ENCODE data around the gene RWDD4.
"Not testable (repeated sequence)": the region's sequence is repeated elsewhere in the genome, so short reads cannot be mapped to it uniquely, and the experiment has no call there.

The RWDD4 gene

DNA sequence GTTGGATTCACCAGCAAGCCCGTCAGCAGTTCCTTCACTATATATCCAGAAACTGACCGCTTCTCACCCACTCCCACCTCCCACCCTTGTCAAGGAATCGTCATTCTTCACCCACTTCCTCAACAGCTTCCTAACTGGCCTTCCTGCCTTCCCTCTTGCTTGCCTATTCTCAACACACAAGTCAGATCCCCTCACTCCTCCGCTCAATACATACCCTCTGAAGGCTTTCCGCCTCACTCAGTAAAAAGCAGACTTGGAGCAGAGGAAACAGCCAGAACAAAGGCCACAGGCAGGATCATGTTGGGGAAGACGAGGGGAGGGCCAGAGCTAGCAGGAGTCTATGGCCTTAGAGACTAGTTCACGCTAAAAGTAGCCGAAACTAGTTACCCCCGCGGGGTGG, 23.7 kb downstream of the RWDD4 start:
- no peak for DNase-seq

DNA sequence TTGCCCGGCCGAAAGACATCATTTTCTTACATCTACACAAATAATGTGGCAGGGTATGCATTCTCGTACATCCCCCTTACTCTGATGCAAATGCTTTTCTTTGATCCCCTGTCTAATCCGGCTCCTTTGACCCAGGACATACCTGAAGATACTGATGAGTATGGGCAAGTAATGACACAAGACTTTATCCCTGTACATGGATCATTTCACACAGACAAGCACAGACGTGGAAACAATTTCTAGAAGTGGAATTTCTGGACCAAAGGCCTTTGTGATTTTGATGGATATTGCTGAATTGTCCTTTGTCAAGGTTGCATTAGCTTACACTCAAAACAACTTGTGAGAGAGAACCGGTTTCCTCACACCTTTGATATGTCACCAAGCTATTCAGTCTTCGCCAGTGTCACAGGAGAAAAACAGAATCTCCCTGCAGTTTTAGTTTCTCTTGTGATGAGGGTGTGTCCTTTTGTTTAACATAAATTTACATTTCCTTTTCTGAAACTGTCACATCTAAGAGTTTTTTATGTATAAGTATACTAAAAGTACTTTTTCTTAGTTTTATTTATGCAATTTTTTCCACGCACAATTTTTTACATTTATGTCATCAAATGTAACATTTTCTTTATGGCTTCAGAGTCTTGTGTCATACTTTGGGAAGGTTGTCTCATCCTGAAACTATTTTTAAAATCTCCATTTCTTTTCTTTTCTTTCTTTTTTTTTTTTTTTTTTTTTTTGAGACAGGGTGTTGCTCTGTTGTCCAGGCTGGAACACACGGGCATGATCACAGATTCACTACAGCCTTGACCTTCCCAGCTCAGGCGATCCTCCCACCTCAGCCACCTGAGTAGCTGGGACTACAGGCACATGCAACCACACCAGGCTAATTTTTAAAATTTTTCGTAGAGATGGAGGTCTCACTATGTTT, 25.2 kb downstream of the RWDD4 start:
- DNase-seq = no peak

DNA sequence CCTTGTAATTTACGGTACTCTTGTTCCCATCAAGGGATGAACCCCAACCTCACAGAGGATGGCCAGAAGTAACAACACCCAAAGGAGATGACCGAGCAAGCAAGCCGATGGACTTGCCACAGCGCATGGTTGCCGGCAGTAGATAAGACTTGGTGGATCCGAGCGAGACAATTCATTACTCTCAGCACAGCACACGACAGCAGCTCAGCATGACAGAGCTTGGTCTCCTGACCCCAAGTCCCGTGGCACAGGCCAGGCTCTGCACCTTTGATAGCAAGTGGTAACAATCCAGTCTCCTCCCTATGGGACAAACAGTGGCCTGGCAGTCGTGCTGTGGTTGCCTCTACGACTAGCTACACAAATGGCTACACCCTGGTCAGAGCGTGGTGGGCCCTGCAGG, 26.3 kb downstream of the RWDD4 start:
- DNase-seq = no peak

DNA sequence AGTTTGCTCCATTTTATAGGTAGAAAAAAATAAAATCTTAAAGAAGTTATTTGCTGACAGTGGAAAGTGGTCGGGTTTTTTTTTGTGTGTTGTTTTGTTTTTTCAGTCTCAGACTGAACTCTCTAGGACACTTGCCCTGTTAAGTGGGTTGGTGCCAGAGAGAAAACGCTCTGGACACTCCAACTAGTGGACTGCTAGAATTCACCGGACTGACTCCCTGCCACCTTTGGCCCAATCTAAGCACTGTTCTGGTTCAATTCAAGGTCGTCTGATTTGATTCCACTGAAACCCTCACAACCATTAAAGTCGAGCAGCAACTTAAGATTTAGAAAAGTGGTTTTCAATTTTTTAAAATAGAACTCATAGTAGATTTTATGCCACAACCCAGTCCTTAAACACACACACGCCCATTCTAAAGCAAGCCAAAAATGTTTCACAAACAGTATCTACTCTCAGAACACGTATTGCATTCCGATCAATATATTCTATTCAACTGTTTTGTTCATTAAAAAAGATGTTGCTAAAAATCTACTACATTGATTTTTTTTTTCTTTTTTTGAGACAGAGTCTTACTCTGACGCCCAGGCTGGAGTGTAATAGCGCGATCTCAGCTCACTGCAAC, 27.3 kb downstream of the RWDD4 start:
- DNase-seq = no peak

DNA sequence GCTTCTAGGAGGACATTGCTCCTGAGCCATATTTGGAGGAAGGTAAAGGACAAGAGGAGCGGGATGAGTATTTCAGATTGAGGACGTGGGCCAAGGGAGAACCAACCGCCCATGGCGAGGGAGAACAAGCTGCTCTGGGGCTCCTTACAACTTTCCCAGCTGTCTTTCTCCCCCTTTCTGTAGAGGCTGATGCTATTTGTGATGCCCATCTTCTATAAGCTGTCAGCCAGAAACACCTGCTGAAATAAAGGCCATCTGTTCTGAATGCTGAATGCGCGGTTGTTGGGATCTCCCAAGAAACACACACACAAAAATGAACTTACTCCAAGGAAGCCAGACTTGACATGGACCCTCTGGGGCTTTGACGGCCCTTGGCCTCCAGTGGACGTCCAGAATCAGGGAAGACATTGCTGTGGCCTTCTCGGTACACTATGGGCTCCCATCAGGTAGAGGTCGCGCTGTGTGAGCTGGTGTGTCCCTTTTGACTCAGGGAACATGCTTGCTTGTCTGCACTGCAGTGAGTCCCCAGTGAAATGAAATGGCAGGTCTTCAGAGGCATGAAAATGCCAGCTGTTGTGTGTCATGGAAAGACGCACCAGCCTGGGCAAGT, 30.9 kb downstream of the RWDD4 start:
- DNase-seq = no peak

DNA sequence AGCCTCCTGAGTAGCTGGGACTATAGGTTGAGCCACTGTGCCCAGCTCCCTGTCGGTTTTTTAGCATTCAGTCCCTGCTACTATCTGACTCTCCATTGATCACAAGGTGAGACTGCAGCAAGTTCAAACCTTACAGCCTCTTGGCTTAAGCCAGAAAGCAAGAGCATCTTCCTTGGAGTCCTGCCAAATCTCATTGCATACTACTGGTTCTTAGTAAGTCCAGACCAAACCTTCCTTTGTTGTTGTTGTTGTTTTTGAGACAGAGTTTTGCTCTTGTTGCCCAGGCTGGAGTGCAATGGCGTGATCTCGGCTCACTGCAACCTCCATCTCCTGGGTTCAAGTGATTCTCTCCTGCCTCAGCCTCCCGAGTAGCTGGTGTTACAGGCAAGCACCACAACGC, 31.7 kb downstream of the RWDD4 start:
- DNase-seq = not testable (repeated sequence)

DNA sequence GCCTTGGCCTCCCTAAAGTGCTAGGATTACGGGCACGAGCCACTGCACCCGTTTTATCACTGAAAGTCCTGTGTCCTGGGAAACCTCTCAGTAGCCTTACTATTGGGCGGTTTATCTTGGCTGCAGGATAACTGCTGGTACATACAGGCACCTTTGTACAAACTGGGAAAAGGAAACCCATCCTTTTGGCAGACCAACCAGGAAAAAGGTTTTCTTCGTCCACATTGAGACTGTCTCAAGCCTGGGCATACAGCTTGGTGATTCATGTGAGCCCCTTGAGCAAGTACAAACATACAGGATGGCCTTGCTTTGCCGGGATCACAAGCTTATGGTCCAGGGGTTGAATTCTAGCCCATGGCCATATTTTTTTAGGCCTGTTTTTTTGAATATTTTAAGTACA, 32.8 kb downstream of the RWDD4 start:
- DNase-seq = no peak

DNA sequence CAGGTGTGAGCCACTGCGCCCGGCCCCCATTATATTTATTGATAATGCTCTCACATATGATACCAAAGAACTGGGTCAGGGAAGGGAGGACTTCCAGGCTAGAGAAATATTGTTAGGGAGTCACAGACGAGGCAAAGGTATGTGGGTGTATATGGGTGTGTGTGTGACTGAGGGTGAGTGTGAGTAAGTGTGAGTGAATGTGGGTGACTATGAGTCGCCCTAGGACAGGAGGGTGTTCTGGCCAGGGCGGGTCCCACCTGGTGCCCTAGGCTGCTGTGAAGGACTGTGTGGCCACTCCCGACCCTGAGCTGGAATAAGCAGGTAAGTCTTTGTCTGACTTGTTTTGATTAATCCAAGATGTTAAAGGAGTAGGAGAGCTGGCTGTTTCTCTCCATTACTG, 34.4 kb downstream of the RWDD4 start:
- DNase-seq = no peak

DNA sequence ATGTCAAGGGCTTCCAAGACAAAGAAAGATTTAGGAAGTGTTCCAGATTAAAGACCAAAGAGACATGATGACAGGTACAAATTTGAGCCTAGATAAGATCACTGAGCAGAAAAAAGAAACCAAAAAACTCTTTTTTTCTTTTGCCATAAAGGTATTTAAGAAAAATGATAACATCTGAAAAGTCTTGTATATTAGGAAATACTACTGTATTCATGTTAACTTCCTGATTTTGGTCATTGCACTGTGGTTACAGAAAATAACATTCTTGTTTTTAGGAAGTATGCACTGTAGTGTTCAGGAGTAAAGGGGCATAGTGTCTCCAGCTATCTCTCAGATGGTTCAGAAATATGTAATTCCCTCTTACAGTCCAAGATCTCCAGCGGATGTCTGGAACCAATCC, 37.1 kb downstream of the RWDD4 start:
- DNase-seq = no peak

DNA sequence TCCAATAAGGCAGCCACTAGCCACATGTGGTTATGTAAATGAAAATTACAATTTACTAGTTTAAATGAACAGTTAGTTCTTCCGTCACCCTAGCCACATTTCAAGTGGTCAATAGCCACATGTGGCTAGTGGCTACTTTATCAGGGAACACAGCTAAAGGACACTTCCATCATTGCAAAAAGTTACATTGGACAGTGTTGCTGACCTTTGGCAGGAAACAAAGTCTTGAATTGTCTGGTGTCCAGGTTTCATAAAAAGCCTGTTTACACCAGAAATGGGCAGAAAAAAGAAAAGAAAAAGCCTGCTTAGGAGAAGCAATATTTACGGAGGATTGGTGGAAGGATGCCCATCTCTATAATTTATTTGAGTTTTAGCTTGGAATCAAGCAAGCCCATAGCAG, 38.6 kb downstream of the RWDD4 start:
- no peak for DNase-seq

DNA sequence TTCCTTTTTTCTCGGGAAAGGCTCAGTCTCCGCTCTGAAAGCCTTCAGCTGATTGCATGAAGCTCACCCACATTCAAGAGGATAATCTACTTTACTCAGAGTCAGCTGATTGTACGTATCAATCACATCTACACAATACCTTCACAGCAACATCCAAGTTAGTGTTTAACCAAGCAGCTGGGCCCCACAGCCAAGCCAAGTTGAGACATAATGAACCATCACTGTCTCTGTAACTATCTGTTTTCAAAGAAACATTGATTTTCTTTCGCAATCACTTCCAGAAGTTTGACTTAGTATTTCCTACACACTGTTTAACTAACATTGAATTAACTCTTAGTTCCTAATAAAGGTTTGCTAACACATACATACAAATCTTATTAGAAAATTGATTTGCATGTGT, 40.3 kb downstream of the RWDD4 start:
- DNase-seq = no peak

DNA sequence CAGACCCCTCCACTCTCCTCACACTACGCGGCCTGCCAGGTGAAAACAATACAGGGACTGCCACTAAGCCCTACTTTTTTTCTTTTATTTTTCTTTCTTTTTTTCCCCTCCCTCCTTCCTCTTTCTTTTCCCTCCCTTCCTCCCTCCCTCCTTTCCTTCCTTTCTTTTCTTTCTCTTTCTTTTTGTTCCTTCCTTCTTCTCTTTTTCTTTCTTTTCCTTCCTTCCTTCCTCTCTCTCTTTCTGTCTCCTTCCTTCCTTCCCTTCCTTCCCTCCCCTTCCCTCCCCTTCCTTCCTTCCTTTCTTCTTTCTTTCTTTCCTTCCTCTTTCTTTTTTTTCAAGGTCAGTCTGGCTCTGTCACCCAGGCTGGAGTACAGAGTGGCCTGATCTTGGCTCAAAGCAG, 41.9 kb downstream of the RWDD4 start:
- DNase-seq = no peak

DNA sequence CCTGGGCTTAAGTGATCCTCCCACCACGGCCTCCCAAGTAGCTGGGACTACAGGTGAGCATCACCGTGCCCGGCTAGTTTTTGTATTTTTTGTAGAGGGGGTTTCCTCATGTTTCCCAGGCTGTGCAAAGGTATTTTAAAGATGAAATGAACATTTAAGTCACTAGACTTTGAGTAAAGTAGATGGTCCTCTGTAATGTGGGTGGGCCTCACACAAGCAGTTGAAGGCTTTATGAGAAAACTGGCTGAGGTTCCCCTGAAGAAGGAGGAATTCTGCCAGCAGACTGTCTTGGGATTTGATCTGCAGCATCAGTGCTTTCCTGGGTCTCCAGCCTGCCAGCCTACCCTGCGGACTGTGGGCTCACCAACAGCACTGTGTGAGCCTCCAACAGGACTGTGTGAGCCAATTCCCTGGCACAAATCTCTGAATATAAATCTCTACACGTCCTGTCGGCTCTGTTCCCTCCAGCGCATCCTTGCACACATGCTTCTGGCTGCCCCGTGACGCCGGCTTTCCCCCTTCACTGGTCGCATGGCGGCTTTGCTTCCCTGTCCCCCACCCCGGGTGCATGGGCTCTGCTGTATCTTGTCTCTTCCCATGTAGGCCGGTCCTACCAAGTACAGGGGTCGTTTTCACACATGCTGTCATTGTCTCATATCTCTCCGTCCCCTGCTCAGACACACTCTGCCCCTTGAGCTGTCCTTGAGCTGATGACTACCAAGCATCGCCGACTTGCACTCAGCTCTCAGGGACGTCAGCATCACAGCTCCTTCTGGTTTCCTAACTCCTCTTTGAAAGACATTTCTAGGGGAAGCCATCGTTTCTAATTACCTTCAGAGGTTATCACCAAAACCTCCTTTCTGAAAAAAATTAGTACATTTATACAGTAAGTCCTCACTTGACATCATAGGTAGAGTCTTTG, 46.4 kb downstream of the RWDD4 start:
- no peak for DNase-seq

DNA sequence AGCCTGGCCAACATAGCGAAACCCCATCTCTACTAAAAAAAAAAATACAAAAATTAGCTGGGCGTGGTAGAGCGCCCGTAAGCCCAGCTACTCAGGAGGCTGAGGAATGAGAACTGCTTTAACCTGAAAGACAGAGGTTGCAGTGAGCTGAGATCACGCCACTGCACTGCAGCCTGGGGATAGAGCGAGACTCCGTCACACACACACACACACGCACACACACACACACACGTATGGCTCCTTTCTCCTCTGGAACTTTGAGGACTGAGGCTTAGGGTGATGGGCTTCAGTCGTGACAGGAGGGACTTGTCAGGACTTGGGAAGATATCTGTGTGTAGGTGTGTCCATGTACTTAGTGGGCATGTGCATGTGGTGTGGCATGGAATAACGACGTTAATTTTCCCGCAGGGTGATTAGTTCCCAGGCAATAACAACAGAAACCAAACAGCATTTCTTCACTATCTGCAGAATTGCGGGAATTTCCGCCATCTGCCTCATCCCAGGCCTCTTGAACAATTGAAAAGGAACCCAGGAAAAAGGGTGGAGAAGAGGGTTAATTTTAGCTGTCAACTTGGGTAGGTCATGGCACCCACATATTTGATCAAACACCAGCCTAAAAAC, 47.7 kb downstream of the RWDD4 start:
- no peak for DNase-seq

DNA sequence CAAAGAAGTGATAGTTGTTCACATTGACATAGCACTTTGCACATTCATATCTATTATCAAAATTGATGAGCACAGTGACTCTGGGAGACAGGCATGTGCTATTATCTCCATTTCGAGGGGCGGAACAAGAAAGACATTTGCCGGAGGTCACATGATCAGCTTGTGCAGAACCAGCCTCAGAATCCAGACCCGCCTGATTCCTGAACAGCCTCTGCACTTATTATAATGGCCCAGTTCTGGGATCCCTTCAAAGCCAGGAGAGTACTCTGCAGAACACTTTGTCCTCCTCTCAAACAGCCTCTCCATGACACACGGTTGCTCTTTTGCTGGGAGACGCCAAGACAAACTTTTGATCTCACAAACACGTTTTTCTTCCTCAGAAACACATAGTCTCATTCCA, 48.4 kb downstream of the RWDD4 start:
- DNase-seq = no peak

DNA sequence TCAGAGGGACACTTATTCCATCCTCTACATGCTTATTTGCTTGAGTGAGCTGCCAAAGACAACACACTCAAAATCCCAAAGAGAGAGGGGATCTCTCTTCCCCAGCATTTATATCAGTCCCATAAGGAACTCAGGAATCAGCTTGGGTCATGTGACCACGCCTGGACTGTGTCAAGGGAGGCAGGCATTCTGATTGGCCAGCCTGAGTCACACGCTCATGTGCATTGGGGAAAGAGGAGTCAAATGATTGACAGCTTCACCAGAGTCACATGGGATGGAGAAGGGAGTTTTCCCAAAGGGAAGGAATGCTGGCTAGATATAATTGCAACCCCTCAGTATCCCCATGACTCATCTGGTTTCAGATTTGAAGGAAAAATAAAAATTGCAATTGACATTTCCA, 49.0 kb downstream of the RWDD4 start:
- no peak for DNase-seq

DNA sequence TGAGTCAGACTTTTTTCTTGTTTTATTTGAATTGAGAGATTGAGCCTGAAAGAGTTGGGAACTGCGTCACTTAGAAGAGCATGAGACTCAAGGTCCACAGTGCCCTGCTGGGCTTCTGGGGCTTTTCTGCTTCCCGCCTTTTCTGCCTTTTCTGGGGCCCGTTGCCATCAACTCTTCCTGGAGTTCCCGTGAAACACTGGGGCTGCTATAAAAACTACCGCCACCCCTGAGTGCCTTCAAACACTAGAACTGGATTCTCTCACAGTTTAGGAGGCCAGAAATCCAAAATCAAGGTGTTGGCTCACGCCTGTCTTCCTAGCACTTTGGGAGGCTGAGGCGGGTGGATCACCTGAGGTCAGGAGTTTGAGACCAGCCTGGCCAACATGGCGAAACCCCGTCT, 49.8 kb downstream of the RWDD4 start:
- no peak for DNase-seq

DNA sequence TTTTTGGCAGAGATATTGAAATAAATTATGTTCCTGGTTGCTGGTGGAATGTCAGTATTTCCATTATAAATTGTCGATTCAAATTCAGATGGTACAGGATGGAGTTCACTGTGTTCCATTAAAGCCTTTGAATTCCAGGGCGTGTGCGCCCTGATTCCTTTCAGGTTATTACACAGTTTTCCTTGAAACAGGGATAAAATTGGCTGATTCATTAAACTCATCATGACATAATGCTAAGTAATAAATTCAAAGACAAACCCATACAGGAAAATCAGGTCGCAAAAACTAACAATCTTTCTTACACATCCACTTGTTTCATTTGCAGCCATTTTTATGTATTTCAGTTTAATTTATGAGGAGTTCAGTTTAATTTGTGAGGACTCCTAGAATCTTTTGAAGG, 51.1 kb downstream of the RWDD4 start:
- DNase-seq = no peak

DNA sequence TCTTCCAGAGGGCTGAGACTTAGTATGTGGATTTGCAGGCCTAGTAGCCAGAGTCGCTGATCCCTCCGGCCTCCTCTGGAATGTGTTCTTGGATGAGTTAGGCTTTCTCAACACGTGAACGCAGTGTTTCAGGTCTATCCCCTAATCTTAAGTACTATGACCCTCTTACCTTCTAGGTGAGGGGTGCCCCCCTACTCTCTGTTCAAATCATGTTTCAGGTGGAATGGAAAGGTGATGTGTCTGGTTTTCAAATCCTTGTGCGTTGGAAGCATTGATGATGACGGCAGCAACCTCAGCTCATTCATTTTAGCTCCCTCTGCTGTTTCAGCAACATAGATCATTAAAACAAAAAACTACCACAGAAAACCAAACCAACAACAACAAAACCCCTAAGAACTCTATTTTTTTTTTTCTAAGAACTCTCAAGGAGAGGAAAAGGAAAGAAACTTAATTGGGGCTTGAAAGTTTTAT, 56.4 kb downstream of the RWDD4 start:
- no peak for DNase-seq

DNA sequence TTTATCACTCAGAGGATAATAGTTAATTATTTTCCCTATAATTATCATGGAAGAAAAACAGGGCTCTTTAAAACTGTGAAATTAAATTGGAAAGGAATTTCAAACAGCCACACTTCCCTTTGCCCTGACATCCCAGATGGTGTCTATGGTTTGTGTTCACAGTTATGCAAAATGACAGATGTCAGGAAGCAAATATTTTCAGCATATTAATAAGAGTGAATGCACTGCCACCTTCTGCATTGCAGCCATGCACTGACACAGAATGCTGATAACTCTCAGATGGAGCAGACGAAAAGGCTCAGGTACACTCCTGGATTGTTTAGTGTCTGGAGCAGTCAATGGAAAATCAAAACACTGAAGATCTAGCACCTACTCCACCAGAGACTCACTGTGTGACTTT, 57.6 kb downstream of the RWDD4 start:
- DNase-seq = no peak

DNA sequence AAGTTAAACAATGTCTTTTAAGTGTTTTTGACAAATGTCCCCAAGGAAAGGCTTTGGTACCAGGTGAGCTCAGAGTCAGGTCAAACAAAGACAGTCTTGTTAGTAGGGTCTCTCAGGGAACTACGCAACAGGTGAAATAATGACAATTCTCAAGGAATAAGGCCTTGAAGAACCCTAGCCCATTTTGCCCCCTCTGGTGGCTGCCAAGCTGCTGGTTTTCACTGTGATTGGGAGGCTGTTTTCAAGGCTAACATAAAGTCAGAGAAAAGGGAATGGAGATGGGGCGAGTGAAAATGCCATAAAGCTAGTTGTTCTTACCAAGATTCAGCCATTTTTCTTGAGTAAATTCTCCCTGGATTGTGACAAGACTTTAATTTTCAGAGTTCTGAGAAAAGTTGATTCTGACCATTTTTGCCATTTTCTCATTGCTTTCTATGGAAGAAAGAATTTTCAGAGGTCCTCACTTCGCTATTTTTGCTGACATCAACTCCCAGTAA, 58.7 kb downstream of the RWDD4 start:
- no peak for DNase-seq

DNA sequence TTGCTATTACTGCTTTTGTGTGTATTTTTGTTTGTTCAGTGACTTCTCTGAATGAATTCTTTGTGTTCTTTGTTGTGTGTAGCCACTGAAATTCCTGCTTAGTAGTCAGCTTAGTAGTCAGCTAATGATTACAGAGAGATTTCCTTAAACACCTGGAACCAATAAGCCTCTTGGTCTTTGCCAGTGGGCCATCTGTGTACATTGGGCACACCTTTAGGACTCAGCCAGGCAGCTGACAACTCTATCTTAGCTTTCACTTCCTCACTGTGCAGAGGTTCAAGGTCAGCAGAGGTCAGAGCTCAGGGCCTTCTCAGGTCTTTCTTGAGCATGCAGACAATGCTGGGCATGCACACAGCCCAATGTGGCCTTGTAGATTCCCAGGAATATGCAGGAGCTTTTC, 59.3 kb downstream of the RWDD4 start:
- DNase-seq = no peak

All from NCI-H2107 (cell line).